GM13977 (cell line): Measurements from ENCODE around the gene RSU1.

Experiments used
- DNase-seq: peaks from one replicate; pipeline ENCODE4 v3.0.0; 2012; ENCODE audit warnings: low spot score
- CTCF ChIP-seq: IDR thresholded peaks from 2 replicates; pipeline ENCODE4 v1.5.1; 2012; ENCODE audit warnings: mild to moderate bottlenecking, control low read depth; ENCODE audit not compliant: insufficient read depth; ENCODE audit errors: extremely low read depth, missing control alignments
- in situ Hi-C: fragments of 300-500 bp; cut with MboI; formaldehyde crosslinking; loops from one replicate; pipeline ENCODE4 v1.12.0; 2022; ENCODE audit warnings: low sequenced_read_pairs, low pct_unique_long_range_greater_than_20kb, mixed read lengths, inconsistent platforms; ENCODE audit not compliant: unreplicated experiment

Gene RSU1

GRCh38 chr10:16690417-16690816 is 126.8 kb downstream of the RSU1 start:
- TF ChIP-seq CTCF: no peak
- in situ Hi-C loops: no loop called here
- DNase-seq: no peak

GRCh38 chr10:16689696-16690095 is 127.5 kb downstream of the RSU1 start:
- in situ Hi-C loops: no loop called here
- DNase-seq: no peak
- no peak for TF ChIP-seq CTCF

- no peak for TF ChIP-seq CTCF
- in situ Hi-C loops: no loop called here
Measured at GRCh38 chr10:16689227-16689626, 128.0 kb downstream of the RSU1 start.

GRCh38 chr10:16686054-16686902 is 130.9 kb downstream of the RSU1 start:
- no peak for DNase-seq
- no peak for TF ChIP-seq CTCF
- in situ Hi-C loops: no loop called here

More at GRCh38 chr10:16689227-16689626, 128.0 kb downstream of the RSU1 start:
- DNase-seq: no peak

GRCh38 chr10:16685551-16685950 is 131.7 kb downstream of the RSU1 start:
- TF ChIP-seq CTCF: no peak
- DNase-seq: no peak
- in situ Hi-C loops: no loop called here

- in situ Hi-C loops: no loop called here
- no peak for DNase-seq
- no peak for TF ChIP-seq CTCF
Measured at GRCh38 chr10:16681521-16681920, 135.7 kb downstream of the RSU1 start.
